Measurements from ENCODE around the gene TMEM259.
A peak's percentile ranks its signal among the peaks of the same experiment; 100 is the strongest.

TMEM259 gene

GRCh38 chr19:988081-988480 lies 32.8 kb downstream of the TMEM259 start:
- no peaks in the 10 kb centered on the region for H3K9me3 ChIP-seq (ENCODE audit: control insufficient read depth in 1 of 2, low read length in 2 of 2)
- H3K27me3 ChIP-seq (ENCODE audit: control insufficient read depth in 1 of 2, insufficient read depth in 2 of 2, low read length in 2 of 2), result no peaks in the 10 kb centered on the region
- H3K36me3 ChIP-seq (ENCODE audit: control insufficient read depth in 1 of 2, insufficient read depth in 2 of 2, low read length in 2 of 2), result peaks cover 0 to 25% of the 10 kb centered on the region in 2 donors
- H3K27ac ChIP-seq (ENCODE audit: low read depth, low read length), result no peak overlapping the region
- H3K4me3 ChIP-seq (ENCODE audit: low read depth in 1 of 2, low read length in 2 of 2), result no peak overlapping the region
- no peak overlapping the region for H3K9ac ChIP-seq (ENCODE audit: low read depth in 1 of 2, low read length in 2 of 2)
- peaks cover 9 to 12% of the 10 kb centered on the region in 2 donors for H3K4me1 ChIP-seq (ENCODE audit: control insufficient read depth in 1 of 2, insufficient read depth in 2 of 2, low read length in 2 of 2)

GRCh38 chr19:986083-986482 lies 34.8 kb downstream of the TMEM259 start:
- H3K9me3 ChIP-seq (ENCODE audit: control insufficient read depth in 1 of 2, low read length in 2 of 2), result no peaks in the 10 kb centered on the region
- H3K4me1 ChIP-seq (ENCODE audit: control insufficient read depth in 1 of 2, insufficient read depth in 2 of 2, low read length in 2 of 2), result peaks cover 9 to 12% of the 10 kb centered on the region in 2 donors
- no peak overlapping the region for H3K27ac ChIP-seq (ENCODE audit: low read depth, low read length)
- peaks cover 0 to 25% of the 10 kb centered on the region in 2 donors for H3K36me3 ChIP-seq (ENCODE audit: control insufficient read depth in 1 of 2, insufficient read depth in 2 of 2, low read length in 2 of 2)
- no peaks in the 10 kb centered on the region for H3K27me3 ChIP-seq (ENCODE audit: control insufficient read depth in 1 of 2, insufficient read depth in 2 of 2, low read length in 2 of 2)
- H3K9ac ChIP-seq (ENCODE audit: low read depth in 1 of 2, low read length in 2 of 2), result no peak overlapping the region
- H3K4me3 ChIP-seq (ENCODE audit: low read depth in 1 of 2, low read length in 2 of 2), result no peak overlapping the region

DNA sequence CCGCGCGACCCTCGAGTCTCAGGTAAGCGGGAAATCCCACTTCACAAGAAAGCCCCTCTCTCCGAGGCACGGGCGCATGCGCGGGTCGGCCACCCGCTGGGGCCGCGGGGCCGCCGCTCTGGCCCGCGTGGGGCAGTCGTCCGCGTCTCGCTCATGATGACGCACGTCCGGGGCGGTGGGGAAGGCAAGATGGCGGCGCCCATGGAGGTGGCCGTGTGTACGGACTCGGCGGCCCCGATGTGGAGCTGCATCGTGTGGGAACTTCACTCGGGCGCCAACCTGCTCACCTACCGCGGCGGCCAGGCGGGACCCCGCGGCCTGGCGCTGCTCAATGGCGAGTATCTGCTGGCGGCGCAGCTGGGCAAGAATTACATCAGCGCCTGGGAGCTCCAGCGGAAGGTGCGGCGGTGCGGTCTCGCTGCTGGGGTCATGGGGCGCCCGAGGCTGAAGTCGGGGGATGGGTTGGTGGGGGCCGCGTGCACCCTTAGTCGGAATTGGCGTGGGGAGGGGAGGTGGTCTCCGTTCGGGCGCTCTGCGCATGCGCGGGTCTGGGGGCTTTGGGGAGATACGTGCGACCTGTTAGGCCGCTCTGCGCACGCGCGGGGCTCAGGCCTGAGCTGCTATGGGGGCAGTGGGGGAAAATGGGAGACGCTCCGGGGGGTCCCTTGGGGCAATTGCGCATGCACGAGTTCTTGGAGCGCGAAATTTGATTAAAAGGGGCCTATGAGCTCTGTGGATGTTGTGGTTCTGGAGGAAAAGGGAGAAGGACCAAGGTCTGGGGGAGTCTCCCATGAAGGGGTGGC lies 36.6 kb downstream of the TMEM259 start, which contains the start of gene WDR18:
TSS of gene WDR18 (plus strand) at position 181 of the 803 bp plus-strand sequence. CDS start at position 190, 9 bp downstream.
- Histone ChIP-seq H3K9me3 (ENCODE audit: control insufficient read depth in 1 of 2, low read length in 2 of 2) (no peaks in the 10 kb centered on the region), H3K36me3 (ENCODE audit: control insufficient read depth in 1 of 2, insufficient read depth in 2 of 2, low read length in 2 of 2) (peaks cover 0 to 16% of the 10 kb centered on the region in 2 donors), H3K4me1 (ENCODE audit: control insufficient read depth in 1 of 2, insufficient read depth in 2 of 2, low read length in 2 of 2) (peaks cover 9 to 12% of the 10 kb centered on the region in 2 donors), H3K9ac (ENCODE audit: low read depth in 1 of 2, low read length in 2 of 2) (peak within 1 kb of the TSS; percentile 76 to 81), H3K4me3 (ENCODE audit: low read depth in 1 of 2, low read length in 2 of 2) (peak within 1 kb of the TSS; percentile 86 to 91), H3K27ac (ENCODE audit: low read depth, low read length) (peak within 1 kb of the TSS; percentile 78), H3K27me3 (ENCODE audit: control insufficient read depth in 1 of 2, insufficient read depth in 2 of 2, low read length in 2 of 2) (no peaks in the 10 kb centered on the region)

- Histone ChIP-seq H3K4me1 (ENCODE audit: control insufficient read depth in 1 of 2, insufficient read depth in 2 of 2, low read length in 2 of 2) (peaks cover 9 to 12% of the 10 kb centered on the region in 2 donors), H3K4me3 (ENCODE audit: low read depth in 1 of 2, low read length in 2 of 2) (no peak overlapping the region), H3K9me3 (ENCODE audit: control insufficient read depth in 1 of 2, low read length in 2 of 2) (no peaks in the 10 kb centered on the region), H3K27ac (ENCODE audit: low read depth, low read length) (no peak overlapping the region), H3K9ac (ENCODE audit: low read depth in 1 of 2, low read length in 2 of 2) (peak overlapping the region in 1 of 2 donors; percentile 7), H3K27me3 (ENCODE audit: control insufficient read depth in 1 of 2, insufficient read depth in 2 of 2, low read length in 2 of 2) (no peaks in the 10 kb centered on the region), H3K36me3 (ENCODE audit: control insufficient read depth in 1 of 2, insufficient read depth in 2 of 2, low read length in 2 of 2) (peaks cover 0 to 10% of the 10 kb centered on the region in 2 donors)
Observed at GRCh38 chr19:982567-983170, 38.3 kb downstream of the TMEM259 start.

GRCh38 chr19:980133-980998 lies 40.6 kb downstream of the TMEM259 start:
- H3K36me3 ChIP-seq (ENCODE audit: control insufficient read depth in 1 of 2, insufficient read depth in 2 of 2, low read length in 2 of 2), result no peaks in the 10 kb centered on the region
- H3K4me3 ChIP-seq (ENCODE audit: low read depth in 1 of 2, low read length in 2 of 2), result no peak overlapping the region
- H3K4me1 ChIP-seq (ENCODE audit: control insufficient read depth in 1 of 2, insufficient read depth in 2 of 2, low read length in 2 of 2), result peaks cover 9 to 12% of the 10 kb centered on the region in 2 donors
- H3K9ac ChIP-seq (ENCODE audit: low read depth in 1 of 2, low read length in 2 of 2), result no peak overlapping the region
- H3K27ac ChIP-seq (ENCODE audit: low read depth, low read length), result no peak overlapping the region
- no peaks in the 10 kb centered on the region for H3K27me3 ChIP-seq (ENCODE audit: control insufficient read depth in 1 of 2, insufficient read depth in 2 of 2, low read length in 2 of 2)
- H3K9me3 ChIP-seq (ENCODE audit: control insufficient read depth in 1 of 2, low read length in 2 of 2), result no peaks in the 10 kb centered on the region

- no peaks in the 10 kb centered on the region for H3K36me3 ChIP-seq (ENCODE audit: control insufficient read depth in 1 of 2, insufficient read depth in 2 of 2, low read length in 2 of 2)
- peaks cover 4% of the 10 kb centered on the region in 2 donors for H3K4me1 ChIP-seq (ENCODE audit: control insufficient read depth in 1 of 2, insufficient read depth in 2 of 2, low read length in 2 of 2)
- H3K9me3 ChIP-seq (ENCODE audit: control insufficient read depth in 1 of 2, low read length in 2 of 2), result no peaks in the 10 kb centered on the region
- no peak overlapping the region for H3K4me3 ChIP-seq (ENCODE audit: low read depth in 1 of 2, low read length in 2 of 2)
- H3K27ac ChIP-seq (ENCODE audit: low read depth, low read length), result no peak overlapping the region
- H3K9ac ChIP-seq (ENCODE audit: low read depth in 1 of 2, low read length in 2 of 2), result no peak overlapping the region
- no peaks in the 10 kb centered on the region for H3K27me3 ChIP-seq (ENCODE audit: control insufficient read depth in 1 of 2, insufficient read depth in 2 of 2, low read length in 2 of 2)
Observed at GRCh38 chr19:979318-979741, 41.6 kb downstream of the TMEM259 start.

GRCh38 chr19:977058-977464 lies 43.9 kb downstream of the TMEM259 start:
- H3K36me3 ChIP-seq (ENCODE audit: control insufficient read depth in 1 of 2, insufficient read depth in 2 of 2, low read length in 2 of 2), result peaks cover 0 to 4% of the 10 kb centered on the region in 2 donors
- H3K27ac ChIP-seq (ENCODE audit: low read depth, low read length), result no peak overlapping the region
- no peak overlapping the region for H3K9ac ChIP-seq (ENCODE audit: low read depth in 1 of 2, low read length in 2 of 2)
- no peaks in the 10 kb centered on the region for H3K27me3 ChIP-seq (ENCODE audit: control insufficient read depth in 1 of 2, insufficient read depth in 2 of 2, low read length in 2 of 2)
- H3K9me3 ChIP-seq (ENCODE audit: control insufficient read depth in 1 of 2, low read length in 2 of 2), result no peaks in the 10 kb centered on the region
- H3K4me3 ChIP-seq (ENCODE audit: low read depth in 1 of 2, low read length in 2 of 2), result no peak overlapping the region
- no peaks in the 10 kb centered on the region for H3K4me1 ChIP-seq (ENCODE audit: control insufficient read depth in 1 of 2, insufficient read depth in 2 of 2, low read length in 2 of 2)

DNA sequence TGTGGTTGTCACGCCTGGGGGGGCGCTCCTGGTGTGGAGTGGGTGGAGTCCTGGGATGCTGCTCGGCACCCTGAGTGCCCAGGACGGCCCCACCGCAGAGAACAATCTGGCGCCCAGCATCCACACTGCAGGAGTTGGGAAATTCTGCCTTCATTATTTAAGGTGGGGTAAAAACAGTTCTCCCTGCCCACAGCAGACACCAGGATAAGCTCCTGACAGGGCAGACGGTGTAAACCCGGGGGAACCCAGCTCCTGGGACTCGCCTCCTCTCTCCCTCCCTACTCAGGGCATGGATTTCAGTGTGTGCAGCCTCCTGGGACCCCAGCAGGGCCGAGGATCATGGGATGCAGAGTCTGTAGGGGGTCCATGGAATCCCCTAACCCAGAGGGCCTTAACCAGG lies 44.4 kb downstream of the TMEM259 start:
- H3K27ac ChIP-seq (ENCODE audit: low read depth, low read length), result no peak overlapping the region

DNA sequence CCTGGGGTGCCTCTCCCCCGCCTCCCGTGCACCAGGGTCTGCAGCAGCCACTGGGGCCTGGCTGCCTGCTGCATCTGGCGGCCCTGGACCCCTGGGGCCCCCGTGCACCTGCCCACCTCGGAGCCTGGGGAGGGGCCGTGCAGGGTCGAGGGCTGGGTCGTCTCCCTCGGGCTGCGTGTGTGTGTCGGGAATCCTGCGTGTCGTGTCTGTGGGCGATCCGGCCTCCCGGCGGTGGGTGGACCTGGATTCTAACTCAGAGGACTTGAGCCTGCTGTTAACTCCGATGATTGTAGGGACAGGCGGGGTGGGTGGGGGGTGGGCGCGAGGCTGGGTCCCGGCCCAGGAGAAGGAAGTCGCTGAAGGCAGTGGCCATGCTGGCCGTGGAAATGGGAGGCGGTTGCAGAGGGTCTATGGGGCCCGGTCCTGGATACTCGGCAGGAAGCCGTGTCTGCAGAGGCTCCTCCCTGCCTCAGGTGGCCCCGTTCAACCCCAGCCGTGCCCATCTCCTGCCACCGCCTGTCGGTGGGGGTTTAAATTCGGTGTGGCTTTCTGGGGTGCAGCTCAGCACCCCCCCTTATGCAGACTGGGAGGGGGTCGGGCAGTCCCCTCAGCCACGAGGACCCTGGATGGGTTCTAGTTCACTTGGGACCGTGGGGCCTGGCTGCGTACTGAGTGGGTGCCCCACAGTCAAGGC lies 46.2 kb downstream of the TMEM259 start:
- Histone ChIP-seq H3K36me3 (ENCODE audit: control insufficient read depth in 1 of 2, insufficient read depth in 2 of 2, low read length in 2 of 2) (peaks cover 7 to 8% of the 10 kb centered on the region in 2 donors), H3K9ac (ENCODE audit: low read depth in 1 of 2, low read length in 2 of 2) (no peak overlapping the region), H3K9me3 (ENCODE audit: control insufficient read depth in 1 of 2, low read length in 2 of 2) (peaks cover 6 to 7% of the 10 kb centered on the region in 2 donors), H3K4me1 (ENCODE audit: control insufficient read depth in 1 of 2, insufficient read depth in 2 of 2, low read length in 2 of 2) (no peaks in the 10 kb centered on the region), H3K4me3 (ENCODE audit: low read depth in 1 of 2, low read length in 2 of 2) (no peak overlapping the region), H3K27me3 (ENCODE audit: control insufficient read depth in 1 of 2, insufficient read depth in 2 of 2, low read length in 2 of 2) (no peaks in the 10 kb centered on the region), H3K27ac (ENCODE audit: low read depth, low read length) (no peak overlapping the region)

More for the DNA sequence above, 44.4 kb downstream of the TMEM259 start:
- H3K4me1 ChIP-seq (ENCODE audit: control insufficient read depth in 1 of 2, insufficient read depth in 2 of 2, low read length in 2 of 2), result no peaks in the 10 kb centered on the region
- no peak overlapping the region for H3K4me3 ChIP-seq (ENCODE audit: low read depth in 1 of 2, low read length in 2 of 2)
- no peaks in the 10 kb centered on the region for H3K27me3 ChIP-seq (ENCODE audit: control insufficient read depth in 1 of 2, insufficient read depth in 2 of 2, low read length in 2 of 2)
- H3K9me3 ChIP-seq (ENCODE audit: control insufficient read depth in 1 of 2, low read length in 2 of 2), result no peaks in the 10 kb centered on the region
- H3K9ac ChIP-seq (ENCODE audit: low read depth in 1 of 2, low read length in 2 of 2), result no peak overlapping the region
- H3K36me3 ChIP-seq (ENCODE audit: control insufficient read depth in 1 of 2, insufficient read depth in 2 of 2, low read length in 2 of 2), result peaks cover 0 to 4% of the 10 kb centered on the region in 2 donors

Measured in duodenal mucosa (tissue), 2 donors.